SKM-1 (cell line): ENCODE results near the gene ZNF526.
"Not testable (repeated sequence)": the region's sequence is repeated elsewhere in the genome, so short reads cannot be mapped to it uniquely, and the experiment has no call there.

Experiments used
- DNase-seq: peaks from one replicate; lab custom pipeline; 2025; ENCODE audit not compliant: unreplicated experiment; lab: John Stamatoyannopoulos, UW

Gene ZNF526

GRCh38 chr19:42257842-42258241, 37.7 kb downstream of the ZNF526 start:
- DNase-seq, result not testable (repeated sequence)

GRCh38 chr19:42261763-42262162, 41.7 kb downstream of the ZNF526 start:
- no peak for DNase-seq

DNA sequence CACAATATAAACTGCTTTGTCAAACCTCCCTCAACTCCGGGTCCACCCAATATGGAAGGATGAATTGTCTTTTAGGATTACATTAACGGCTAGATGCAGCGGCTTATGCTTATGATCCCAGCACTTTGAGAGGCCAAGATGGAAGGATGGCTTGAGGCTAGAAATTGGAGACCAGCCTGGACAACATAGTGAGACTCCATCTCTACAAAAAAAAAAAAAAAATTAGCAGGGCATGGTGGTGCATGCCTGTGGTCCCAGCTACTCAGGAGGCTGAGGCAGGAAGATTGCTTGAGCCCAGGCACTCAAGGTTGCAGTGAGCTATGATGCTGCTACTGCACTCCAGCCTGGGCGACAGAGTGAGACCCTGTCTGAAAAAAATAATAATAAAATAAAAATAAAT, 46.0 kb downstream of the ZNF526 start:
- not testable (repeated sequence) for DNase-seq

GRCh38 chr19:42266928-42267603, 47.0 kb downstream of the ZNF526 start:
- not testable (repeated sequence) for DNase-seq

DNA sequence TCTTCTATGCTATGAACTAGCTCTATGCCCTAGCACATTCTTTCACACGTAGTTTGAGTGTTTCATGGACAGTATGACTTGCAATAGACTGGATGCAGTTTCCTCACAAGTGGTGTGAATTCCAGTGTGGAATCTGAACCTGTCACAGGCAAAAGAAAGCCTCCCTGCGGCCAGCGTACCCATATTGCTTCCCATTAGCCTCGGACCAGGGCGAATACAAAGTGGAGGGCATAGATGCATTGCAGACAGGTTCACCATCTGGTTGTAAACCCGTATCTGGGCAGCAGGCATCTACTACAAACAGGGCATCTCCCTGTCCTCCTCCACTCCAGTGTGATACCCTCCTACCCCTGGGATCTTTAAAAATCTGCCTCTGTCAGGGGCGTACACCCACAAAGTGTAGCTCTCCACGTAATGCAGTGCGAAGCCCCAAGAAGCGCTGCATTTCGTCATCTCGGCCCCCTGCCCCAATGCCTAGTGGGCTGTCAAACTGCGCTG, 47.6 kb downstream of the ZNF526 start:
- DNase-seq, result no peak

DNA sequence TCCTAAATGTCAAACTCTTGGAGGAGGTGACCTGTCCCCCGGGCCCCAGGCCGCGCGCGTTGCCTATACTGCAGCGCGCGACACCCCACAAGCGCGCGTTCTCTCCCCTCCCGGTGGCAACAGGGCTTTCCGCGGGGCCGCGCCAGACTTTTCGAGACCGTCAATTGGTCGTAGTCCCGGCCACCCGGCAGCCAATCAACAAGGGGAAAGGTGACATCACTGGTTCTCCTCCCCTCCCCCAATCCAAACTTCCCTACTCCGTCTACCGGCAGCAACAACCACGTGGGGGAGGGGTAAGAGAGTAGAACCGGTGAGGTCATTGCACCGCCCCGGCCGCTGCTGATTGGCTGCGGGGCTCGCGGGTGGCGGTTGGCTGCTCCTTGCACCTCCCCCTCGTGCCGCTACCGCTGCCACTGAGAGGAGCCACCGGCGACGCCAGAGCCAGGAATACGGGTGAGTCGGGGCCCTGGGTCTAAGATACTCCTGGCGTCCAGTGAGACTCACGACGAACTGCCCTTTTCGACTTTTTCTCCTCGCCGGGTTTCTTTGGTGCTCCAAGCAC, 48.1 kb downstream of the ZNF526 start:
- peak; percentile 82 for DNase-seq

DNA sequence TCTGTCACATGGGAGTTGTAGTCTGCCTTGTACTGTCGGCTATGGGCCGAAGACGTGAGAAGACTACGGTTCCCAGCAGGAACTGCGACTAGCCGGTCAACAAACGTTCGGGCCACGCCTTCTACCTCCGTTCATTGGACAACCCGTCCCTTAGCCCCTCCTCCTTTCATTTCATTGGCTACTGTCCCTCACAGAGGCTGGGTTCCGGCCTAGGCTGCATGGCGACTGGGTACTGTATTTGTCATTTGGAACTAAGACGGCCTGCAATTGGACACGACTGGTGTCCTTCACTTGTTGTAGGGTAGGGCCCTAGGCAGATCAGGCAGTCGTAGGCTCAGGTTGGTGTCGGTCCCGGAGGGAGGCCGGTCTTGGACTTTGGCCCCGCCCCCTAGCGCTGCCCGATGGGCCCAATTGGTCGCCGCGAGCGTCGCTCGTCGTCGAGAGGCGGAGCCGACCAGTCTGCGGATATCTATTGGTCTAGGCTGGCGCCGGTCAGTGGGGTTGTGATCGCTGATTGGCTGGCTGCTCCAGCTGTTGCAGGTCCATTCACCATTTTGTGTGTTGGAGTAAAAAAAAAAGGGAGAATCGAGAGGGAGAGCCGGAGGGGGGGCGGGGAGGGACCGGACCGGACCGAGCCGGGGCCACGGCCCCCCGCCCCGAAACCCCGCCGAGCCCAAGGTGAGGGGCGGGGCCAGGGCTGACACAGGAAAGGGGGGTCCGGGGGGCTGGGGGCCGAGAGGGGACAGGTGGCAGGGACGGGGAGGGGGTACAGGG, 48.8 kb downstream of the ZNF526 start, which contains the start of gene CIC:
TSS of gene CIC (plus strand) at position 549 of the 774 bp plus-strand sequence. CDS start 2,532 bp downstream, outside the sequence.
- peak; percentile 98 for DNase-seq

DNA sequence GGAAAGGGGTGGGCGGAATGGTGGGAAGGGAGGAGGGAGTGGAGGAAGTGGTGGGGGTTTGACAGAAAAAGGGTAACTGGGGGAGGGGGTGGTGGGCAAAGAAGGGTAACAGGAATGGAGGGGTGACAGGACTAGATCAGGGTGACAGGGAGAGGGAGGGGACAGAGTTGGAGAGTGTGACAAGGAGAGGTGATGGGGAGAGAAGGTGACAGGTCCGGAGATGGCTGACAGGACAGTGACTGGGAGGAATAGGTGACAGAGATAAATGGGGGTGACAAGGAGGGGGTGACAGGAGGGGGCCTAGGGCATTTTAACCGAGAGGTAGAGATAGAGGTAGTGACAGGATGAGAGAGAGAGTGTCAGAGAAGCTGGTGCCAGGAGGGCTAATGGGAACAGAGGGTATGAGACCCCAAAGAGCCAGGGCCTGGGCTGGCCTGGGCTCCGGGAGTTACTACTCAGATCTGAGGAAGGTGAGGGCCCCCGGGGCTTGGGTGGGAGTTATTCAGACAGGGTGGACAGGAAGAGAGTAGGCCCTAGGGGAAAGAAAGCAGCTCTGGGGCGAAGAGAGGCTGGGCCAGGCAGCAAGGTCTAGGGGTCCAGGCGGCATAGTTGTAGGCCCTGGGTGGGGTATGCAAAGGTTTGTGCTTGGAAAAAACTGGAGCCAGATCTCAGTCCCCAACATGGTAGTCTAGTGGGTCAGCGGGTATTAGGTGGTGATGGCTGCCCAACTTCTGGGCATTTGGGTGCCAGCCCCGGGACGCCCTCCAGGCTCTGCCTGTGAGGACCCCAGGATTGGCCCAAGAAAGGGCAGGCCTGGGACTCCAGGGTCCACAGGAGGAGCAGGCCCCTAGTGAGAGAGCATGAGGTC, 49.6 kb downstream of the ZNF526 start:
- no peak for DNase-seq

- no peak for DNase-seq
These were observed 50.4 kb downstream of the ZNF526 start for GRCh38 chr19:42270346-42271044.

GRCh38 chr19:42271045-42271419, 50.9 kb downstream of the ZNF526 start:
- no peak for DNase-seq

- DNase-seq, result no peak
These were observed 51.9 kb downstream of the ZNF526 start for GRCh38 chr19:42271861-42272534.

- no peak for DNase-seq
These were observed 52.4 kb downstream of the ZNF526 start for GRCh38 chr19:42272535-42272897.

DNA sequence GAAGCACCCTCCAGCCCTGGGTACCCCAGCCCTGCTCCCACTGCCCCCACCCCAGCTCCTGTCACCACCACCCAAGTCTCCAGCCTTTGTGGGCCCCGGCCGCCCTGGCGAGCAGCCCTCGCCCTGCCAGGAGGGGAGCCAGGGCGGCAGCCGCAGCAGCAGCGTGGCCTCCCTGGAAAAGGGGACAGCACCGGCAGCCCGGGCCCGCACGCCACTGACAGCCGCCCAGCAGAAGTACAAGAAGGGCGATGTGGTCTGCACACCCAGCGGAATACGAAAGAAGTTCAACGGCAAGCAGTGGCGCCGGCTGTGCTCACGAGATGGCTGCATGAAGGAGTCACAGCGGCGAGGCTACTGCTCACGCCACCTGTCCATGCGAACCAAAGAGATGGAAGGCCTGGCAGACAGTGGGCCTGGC, 52.9 kb downstream of the ZNF526 start:
- DNase-seq, result no peak

GRCh38 chr19:42273407-42274064, 53.4 kb downstream of the ZNF526 start:
- no peak for DNase-seq

GRCh38 chr19:42274065-42274682, 54.1 kb downstream of the ZNF526 start:
- no peak for DNase-seq

DNA sequence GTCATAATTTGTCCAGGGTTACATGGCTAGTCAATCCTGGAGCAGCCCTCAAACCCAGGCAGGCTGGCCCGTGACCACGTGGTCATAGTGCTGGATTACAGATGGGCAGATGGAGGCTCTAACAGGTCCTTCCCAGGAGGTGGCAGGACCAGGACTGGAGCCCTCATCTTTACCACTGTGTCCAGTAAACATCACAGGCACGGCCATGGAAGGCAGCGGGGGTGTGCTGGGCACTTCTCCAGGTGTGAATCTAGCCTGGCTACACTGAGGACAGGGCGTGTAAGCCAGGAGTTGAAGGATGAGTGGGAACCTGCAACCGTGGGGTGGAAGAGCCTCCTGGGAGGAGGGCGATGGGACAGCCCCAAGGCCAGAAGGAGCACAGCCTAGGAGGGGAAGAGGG, 55.0 kb downstream of the ZNF526 start:
- no peak for DNase-seq

DNA sequence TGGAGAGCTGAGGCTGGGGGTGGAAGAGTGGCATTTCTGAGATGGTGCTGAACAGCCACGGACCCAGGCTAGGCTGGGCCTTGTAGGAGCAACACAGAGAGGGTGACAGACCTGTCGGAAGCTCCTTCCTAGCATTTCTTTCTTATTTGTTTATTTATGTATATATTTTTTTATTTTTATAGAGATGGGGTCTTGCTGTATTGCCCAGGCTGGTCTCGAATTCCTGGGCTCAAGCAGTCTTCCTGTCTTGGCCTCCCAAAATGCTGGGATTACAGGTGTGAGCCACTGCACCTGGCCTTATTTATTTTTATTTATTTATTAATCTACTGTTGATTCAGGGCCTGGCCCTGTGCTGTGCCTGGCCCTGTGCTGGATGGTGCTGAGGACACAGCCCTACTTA, 55.4 kb downstream of the ZNF526 start:
- DNase-seq, result no peak

DNA sequence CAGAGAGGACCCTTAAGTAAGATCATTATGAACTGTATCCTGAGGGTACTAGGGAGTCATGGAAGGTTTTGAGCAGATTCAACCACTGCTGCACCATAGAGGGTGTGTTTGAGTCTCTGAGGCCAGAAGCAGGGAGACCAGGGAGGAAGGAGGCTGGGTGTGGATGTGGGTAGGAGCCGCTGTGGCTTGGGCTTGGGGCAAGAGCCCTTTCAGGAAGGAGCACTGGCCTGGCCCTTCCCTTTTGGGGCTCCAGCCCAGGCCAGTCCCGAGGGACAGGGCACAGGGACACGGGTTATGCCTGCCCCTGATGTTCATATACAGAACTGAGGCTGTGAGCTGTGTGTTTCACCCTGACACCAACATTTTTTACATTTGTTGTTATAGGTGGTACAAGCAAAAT, 56.2 kb downstream of the ZNF526 start:
- no peak for DNase-seq

DNA sequence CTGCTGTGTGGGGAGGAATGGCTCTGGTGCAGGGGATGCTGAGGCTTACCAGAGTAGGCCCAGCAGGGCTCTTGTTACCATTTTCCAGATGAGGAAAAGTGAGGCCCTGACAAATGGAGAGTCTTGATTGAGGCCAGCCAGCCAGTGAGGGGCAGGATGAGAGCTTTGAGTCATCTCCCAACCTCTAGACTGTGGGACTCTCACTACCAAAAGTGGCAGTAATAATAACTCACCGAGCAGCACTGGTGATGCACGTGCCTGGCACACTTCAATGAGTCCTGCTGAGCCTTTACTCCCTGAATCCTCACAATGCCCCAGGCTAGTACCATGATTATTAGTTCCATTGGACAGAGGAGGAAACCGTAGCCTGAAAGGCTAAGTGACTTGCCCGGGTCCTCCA, 56.7 kb downstream of the ZNF526 start:
- no peak for DNase-seq
